Liver (tissue), 9 donors: ENCODE results near the gene SLC19A3. TPM values are rescaled to one million over a fixed set of nuclear protein-coding genes. Genes with fewer than 3 reads are reported as not detected.

Source experiments
- DNase-seq: peaks from one replicate; pipeline ENCODE4 v3.0.0-alpha.2; 2017; ENCODE audit warnings: low spot score
- H3K27ac ChIP-seq, 2 donors: one replicate each; pipeline ENCODE4 v1.7.0; 2013; ENCODE audit warnings: inconsistent platforms in 2 of 2, low read length in 2 of 2, control low read depth in 1 of 2, low read depth in 1 of 2, mild to moderate bottlenecking in 1 of 2
- H3K27me3 ChIP-seq, 4 donors: one replicate each; pipeline versions ENCODE4 v1.6.1 to v1.7.0; 2013; ENCODE audit warnings: low read length in 3 of 4, inconsistent platforms in 1 of 4, mild to moderate bottlenecking in 1 of 4, moderate library complexity in 1 of 4; ENCODE audit not compliant: control insufficient read depth in 4 of 4, insufficient read depth in 4 of 4
- H3K36me3 ChIP-seq, 4 donors: one replicate each; pipeline versions ENCODE4 v1.6.1 to v1.7.0; 2013; ENCODE audit warnings: low read length in 3 of 4, mild to moderate bottlenecking in 3 of 4, low read depth in 1 of 4, moderate library complexity in 1 of 4; ENCODE audit not compliant: control insufficient read depth in 4 of 4, insufficient read depth in 3 of 4
- H3K4me1 ChIP-seq, 4 donors: one replicate each; pipeline versions ENCODE4 v1.6.1 to v1.7.0; 2013; ENCODE audit warnings: low read length in 3 of 4, mild to moderate bottlenecking in 3 of 4, moderate library complexity in 1 of 4; ENCODE audit not compliant: control insufficient read depth in 4 of 4, insufficient read depth in 4 of 4
- H3K4me3 ChIP-seq, 3 donors: one replicate each; pipeline versions ENCODE4 v1.6.1 to v1.7.0; 2013; ENCODE audit warnings: low read length in 3 of 3, control low read depth in 1 of 3, low read depth in 1 of 3, mild to moderate bottlenecking in 1 of 3
- H3K9ac ChIP-seq, 2 donors: one replicate each; pipeline ENCODE4 v1.7.0; 2013; ENCODE audit warnings: low read length in 2 of 2, mild to moderate bottlenecking in 2 of 2, moderate library complexity in 2 of 2, control low read depth in 1 of 2, low read depth in 1 of 2
- H3K9me3 ChIP-seq, 4 donors: one replicate each; pipeline versions ENCODE4 v1.6.1 to v1.7.0; 2013; ENCODE audit warnings: low read length in 3 of 4; ENCODE audit not compliant: control insufficient read depth in 4 of 4
- ATF3 ChIP-seq: IDR thresholded peaks from 2 replicates; pipeline ENCODE4 v1.6.1; 2016; ENCODE audit warnings: antibody characterized with exemption
- CTCF ChIP-seq: fragments of 150-350 bp; IDR thresholded peaks from 2 replicates; pipeline ENCODE4 v1.5.1; 2017; ENCODE audit warnings: improper control_type of control experiment, low read depth, low read length; ENCODE audit not compliant: missing input control
- EGR1 ChIP-seq, 2 donors: IDR thresholded peaks; 2 replicates each; pipeline ENCODE4 v1.6.1; 2016 to 2018; ENCODE audit warnings: antibody characterized with exemption in 2 of 2, low read depth in 2 of 2
- FOXA1 ChIP-seq: IDR thresholded peaks from 2 replicates; pipeline ENCODE4 v1.6.1; 2016; ENCODE audit warnings: antibody characterized with exemption
- FOXA2 ChIP-seq: IDR thresholded peaks from 2 replicates; pipeline ENCODE4 v1.6.1; 2016; ENCODE audit warnings: antibody characterized with exemption
- GABPA ChIP-seq, 2 donors: IDR thresholded peaks in 1 of 2; conservative IDR thresholded peaks in 1 of 2; 2 replicates each; pipeline ENCODE4 v1.6.1; 2016; ENCODE audit warnings: antibody characterized with exemption in 2 of 2, mild to moderate bottlenecking in 1 of 2, moderate library complexity in 1 of 2
- HNF4A ChIP-seq, 2 donors: conservative IDR thresholded peaks; 2 replicates each; pipeline ENCODE4 v1.6.1; 2016; ENCODE audit warnings: antibody characterized with exemption in 2 of 2, mild to moderate bottlenecking in 2 of 2
- HNF4G ChIP-seq: IDR thresholded peaks from 2 replicates; pipeline ENCODE4 v1.6.1; 2016; ENCODE audit warnings: antibody characterized with exemption
- JUND ChIP-seq, 2 donors: IDR thresholded peaks; 2 replicates each; pipeline ENCODE4 v1.6.1; 2016; ENCODE audit warnings: antibody characterized with exemption in 2 of 2
- MAX ChIP-seq: IDR thresholded peaks from 2 replicates; pipeline ENCODE4 v1.6.1; 2016; ENCODE audit warnings: antibody characterized with exemption
- NR2F2 ChIP-seq: IDR thresholded peaks from 2 replicates; pipeline ENCODE4 v1.6.1; 2016; ENCODE audit warnings: antibody characterized with exemption
- RAD21 ChIP-seq, 2 donors: IDR thresholded peaks; 2 replicates each; pipeline ENCODE4 v1.6.1; 2016; ENCODE audit warnings: antibody characterized with exemption in 2 of 2, mild to moderate bottlenecking in 2 of 2
- REST ChIP-seq: IDR thresholded peaks from 2 replicates; pipeline ENCODE4 v1.6.1; 2016; ENCODE audit warnings: antibody characterized with exemption, mild to moderate bottlenecking
- RXRA ChIP-seq, 2 donors: IDR thresholded peaks; 2 replicates each; pipeline ENCODE4 v1.6.1; 2017 to 2018; ENCODE audit warnings: antibody characterized with exemption in 2 of 2, mild to moderate bottlenecking in 1 of 2
- SP1 ChIP-seq: IDR thresholded peaks from 2 replicates; pipeline ENCODE4 v1.6.1; 2018; ENCODE audit warnings: antibody characterized with exemption, mild to moderate bottlenecking
- TAF1 ChIP-seq: conservative IDR thresholded peaks from 2 replicates; pipeline ENCODE4 v1.6.1; 2016; ENCODE audit warnings: antibody characterized with exemption, mild to moderate bottlenecking
- YY1 ChIP-seq: IDR thresholded peaks from 2 replicates; pipeline ENCODE4 v1.6.1; 2016; ENCODE audit warnings: antibody characterized with exemption, mild to moderate bottlenecking
- WGBS: extraction: QIAGEN DNeasy Blood & Tissue Kit; methylation state at CpG from one replicate; pipeline ENCODE4 v1.1.7; 2013; 5-methylcytosine and 5-hydroxymethylcytosine counted together
- polyA plus RNA-seq, 2 donors: library from polyadenylated mRNA; stranded (reverse) in 1 of 2; unstranded in 1 of 2; fragments of 200-250 nt in 1 of 2; fragments of >200 nt in 1 of 2; fragmentation: Nextera tagmentation in 1 of 2; extraction: Ambion mirVana in 1 of 2; gene quantifications; one replicate each; pipeline versions ENCODE4 v1.2.1 to v1.2.3, GENCODE V29; 2013 to 2015
- total RNA-seq, 2 donors: library from RNA; depleted of rRNA; stranded (reverse); fragments of >200 nt; gene quantifications; one replicate each; pipeline ENCODE4 v1.2.3, GENCODE V29; 2014
- TF ChIP-seq, protein P1 (sequence below): IDR thresholded peaks from 2 replicates; pipeline ENCODE4 v1.6.1; 2016; ENCODE audit warnings: antibody characterized with exemption
- donor health status: healthy.
- donor health status: healthy.
- donor health status: healthy.
- donor health status: healthy.
- donor health status: healthy.

The SLC19A3 gene
- total and polyA plus RNA-seq, 4 donors: 4.2 to 12.9 (median 8.4) TPM

- Histone ChIP-seq H3K27me3 (no peaks in the 10 kb centered on the region), H3K36me3 (no peaks in the 10 kb centered on the region), H3K4me1 (peaks cover 0 to 49% (median 39%) of the 10 kb centered on the region in 4 donors), H3K9ac (no peak overlapping the region), H3K9me3 (no peaks in the 10 kb centered on the region), H3K4me3 (no peak overlapping the region), H3K27ac (peak overlapping the region in 1 of 2 donors; percentile 19)
- TF ChIP-seq RXRA (IDR thresholded peaks at IDR 0.05) (no peak), FOXA1 (no peak), EGR1 (IDR thresholded peaks at IDR 0.05; ENCODE audit: low read depth in 2 of 2) (no peak), REST (no peak)
- no peak for DNase-seq
- 88% methylated on average over 6 of the region's 6 CpGs for WGBS
Observed at GRCh38 chr2:227707390-227707789, 10.4 kb downstream of the SLC19A3 start.

DNA sequence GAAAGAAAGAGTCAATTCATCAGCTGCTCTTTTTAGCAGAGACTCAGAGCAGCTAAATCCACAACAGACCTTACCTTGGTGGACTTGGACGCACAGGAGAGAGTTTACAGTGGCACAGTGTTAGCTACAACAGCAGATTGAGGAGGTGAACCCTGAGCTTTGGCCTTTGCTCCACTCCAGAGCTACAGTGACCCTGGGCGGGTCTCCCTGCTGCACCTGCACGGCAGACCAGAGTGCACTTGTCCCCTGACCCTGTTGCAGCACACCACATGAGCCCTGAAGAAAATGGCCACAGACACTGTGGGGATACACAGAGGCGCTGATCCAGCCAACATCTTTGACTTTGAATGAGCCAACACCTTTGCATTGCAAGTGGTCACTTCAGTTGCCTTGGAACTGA, 11.0 kb downstream of the SLC19A3 start:
- H3K27me3 ChIP-seq: no peaks in the 10 kb centered on the region
- WGBS: 42% methylated on average over 4 of the region's 4 CpGs
- peak overlapping the region in 1 of 3 donors; percentile 39 for H3K4me3 ChIP-seq
- no peaks in the 10 kb centered on the region for H3K9me3 ChIP-seq
- peak overlapping the region; percentile 19 to 50 for H3K27ac ChIP-seq
- no peaks in the 10 kb centered on the region for H3K36me3 ChIP-seq
- no peak overlapping the region for H3K9ac ChIP-seq
- H3K4me1 ChIP-seq: peaks cover 0 to 50% (median 41%) of the 10 kb centered on the region in 4 donors
- DNase-seq: peak; percentile 59
- TF ChIP-seq RXRA (IDR thresholded peaks at IDR 0.05) (peak; percentile 98), JUND (IDR thresholded peaks at IDR 0.05) (peak; percentile 61 to 93), EGR1 (IDR thresholded peaks at IDR 0.05; ENCODE audit: low read depth in 2 of 2) (no peak), ATF3 (peak; percentile 67), RAD21 (IDR thresholded peaks at IDR 0.05) (peak; percentile 31 to 34), MAX (peak; percentile 87), FOXA2 (peak; percentile 69), NR2F2 (peak; percentile 67), CTCF (no peak), GABPA (IDR thresholded peaks at IDR 0.05 in 1 of 2, conservative IDR thresholded peaks at IDR 0.05 in 1 of 2) (no peak), TAF1 (no peak), YY1 (peak; percentile 82), HNF4A (conservative IDR thresholded peaks at IDR 0.05) (peak; percentile 99 to 100), HNF4G (peak; percentile 95), REST (peak; percentile 59), FOXA1 (peak; percentile 68), SP1 (peak; percentile 97)
- TF ChIP-seq, protein P1, sequence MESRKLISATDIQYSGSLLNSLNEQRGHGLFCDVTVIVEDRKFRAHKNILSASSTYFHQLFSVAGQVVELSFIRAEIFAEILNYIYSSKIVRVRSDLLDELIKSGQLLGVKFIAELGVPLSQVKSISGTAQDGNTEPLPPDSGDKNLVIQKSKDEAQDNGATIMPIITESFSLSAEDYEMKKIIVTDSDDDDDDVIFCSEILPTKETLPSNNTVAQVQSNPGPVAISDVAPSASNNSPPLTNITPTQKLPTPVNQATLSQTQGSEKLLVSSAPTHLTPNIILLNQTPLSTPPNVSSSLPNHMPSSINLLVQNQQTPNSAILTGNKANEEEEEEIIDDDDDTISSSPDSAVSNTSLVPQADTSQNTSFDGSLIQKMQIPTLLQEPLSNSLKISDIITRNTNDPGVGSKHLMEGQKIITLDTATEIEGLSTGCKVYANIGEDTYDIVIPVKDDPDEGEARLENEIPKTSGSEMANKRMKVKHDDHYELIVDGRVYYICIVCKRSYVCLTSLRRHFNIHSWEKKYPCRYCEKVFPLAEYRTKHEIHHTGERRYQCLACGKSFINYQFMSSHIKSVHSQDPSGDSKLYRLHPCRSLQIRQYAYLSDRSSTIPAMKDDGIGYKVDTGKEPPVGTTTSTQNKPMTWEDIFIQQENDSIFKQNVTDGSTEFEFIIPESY: peak; percentile 80
